ENCODE measurements around the gene BNC2. TPM values are rescaled to one million over a fixed set of nuclear protein-coding genes. Genes with fewer than 3 reads are reported as not detected.

Gene BNC2
- total RNA-seq, 1 experiment from 2014 or later = 2.9 TPM

- H3K4me2 ChIP-seq = no peak overlapping the region
- no peaks in the 10 kb centered on the region for H3K9me3 ChIP-seq (ENCODE audit: insufficient read depth, low read depth)
- intact Hi-C loops (cut with micrococcal nuclease; ENCODE audit: unreplicated experiment) = no loop called here
- ChIA-PET CTCF (no interaction called here), POLR2A (ENCODE audit: unreplicated experiment) (no interaction called here)
- no peaks in the 10 kb centered on the region for H3K9me2 ChIP-seq (ENCODE audit: insufficient read depth)
- H3K27ac ChIP-seq = no peak overlapping the region
- H2AFZ ChIP-seq = no peak overlapping the region
- H3K4me3 ChIP-seq = no peak overlapping the region
- no peaks in the 10 kb centered on the region for H3K4me1 ChIP-seq (replicated peaks; ENCODE audit: insufficient read depth)
- H3K79me2 ChIP-seq (ENCODE audit: low read depth) = no peaks in the 10 kb centered on the region
- H4K20me1 ChIP-seq (ENCODE audit: insufficient read depth) = no peaks in the 10 kb centered on the region
- no peaks in the 10 kb centered on the region for H3F3A ChIP-seq (ENCODE audit: insufficient read depth, low read depth)
- no peak for TF ChIP-seq EZH2 (IDR thresholded peaks at IDR 0.05; ENCODE audit: low read depth)
- no peak for TF ChIP-seq CTCF (conservative IDR thresholded peaks at IDR 0.05)
- no peaks in the 10 kb centered on the region for H3K36me3 ChIP-seq (ENCODE audit: low read depth)
- no peak for DNase-seq
- H3K27me3 ChIP-seq (ENCODE audit: insufficient read depth, low read depth) = no peaks in the 10 kb centered on the region
- no TSS peak for BruUV-seq (replicated peaks)
Observed at GRCh38 chr9:16901590-16901989, 31.1 kb upstream of the BNC2 start.

GRCh38 chr9:16899606-16900005, 29.1 kb upstream of the BNC2 start:
- no peak overlapping the region for H2AFZ ChIP-seq
- H4K20me1 ChIP-seq (ENCODE audit: insufficient read depth) = no peaks in the 10 kb centered on the region
- no peaks in the 10 kb centered on the region for H3K79me2 ChIP-seq (ENCODE audit: low read depth)
- H3K9me3 ChIP-seq (ENCODE audit: insufficient read depth, low read depth) = no peaks in the 10 kb centered on the region
- ChIA-PET POLR2A (ENCODE audit: unreplicated experiment) (no interaction called here), CTCF (no interaction called here)
- no peaks in the 10 kb centered on the region for H3F3A ChIP-seq (ENCODE audit: insufficient read depth, low read depth)
- H3K9me2 ChIP-seq (ENCODE audit: insufficient read depth) = no peaks in the 10 kb centered on the region
- H3K4me3 ChIP-seq = no peak overlapping the region
- intact Hi-C loops (cut with micrococcal nuclease; ENCODE audit: unreplicated experiment) = no loop called here
- no peak for DNase-seq
- no peak overlapping the region for H3K4me2 ChIP-seq
- no TSS peak for BruUV-seq (replicated peaks)
- H3K27ac ChIP-seq = no peak overlapping the region
- no peaks in the 10 kb centered on the region for H3K36me3 ChIP-seq (ENCODE audit: low read depth)
- TF ChIP-seq EZH2 (IDR thresholded peaks at IDR 0.05; ENCODE audit: low read depth) (no peak), CTCF (conservative IDR thresholded peaks at IDR 0.05) (no peak)
- H3K4me1 ChIP-seq (replicated peaks; ENCODE audit: insufficient read depth) = no peaks in the 10 kb centered on the region
- no peaks in the 10 kb centered on the region for H3K27me3 ChIP-seq (ENCODE audit: insufficient read depth, low read depth)

- no peak overlapping the region for H3K27ac ChIP-seq
- intact Hi-C loops (cut with micrococcal nuclease; ENCODE audit: unreplicated experiment) = no loop called here
- TF ChIP-seq EZH2 (IDR thresholded peaks at IDR 0.05; ENCODE audit: low read depth) (no peak), CTCF (conservative IDR thresholded peaks at IDR 0.05) (no peak)
- H3K27me3 ChIP-seq (ENCODE audit: insufficient read depth, low read depth) = no peaks in the 10 kb centered on the region
- no peaks in the 10 kb centered on the region for H3K36me3 ChIP-seq (ENCODE audit: low read depth)
- H3F3A ChIP-seq (ENCODE audit: insufficient read depth, low read depth) = no peaks in the 10 kb centered on the region
- CTCF ChIA-PET = no interaction called here
- POLR2A ChIA-PET (ENCODE audit: unreplicated experiment) = no interaction called here
- no peaks in the 10 kb centered on the region for H3K9me3 ChIP-seq (ENCODE audit: insufficient read depth, low read depth)
- no peak overlapping the region for H3K4me2 ChIP-seq
- H2AFZ ChIP-seq = no peak overlapping the region
- H3K9me2 ChIP-seq (ENCODE audit: insufficient read depth) = no peaks in the 10 kb centered on the region
- no peaks in the 10 kb centered on the region for H3K4me1 ChIP-seq (replicated peaks; ENCODE audit: insufficient read depth)
- H3K4me3 ChIP-seq = no peak overlapping the region
- no peaks in the 10 kb centered on the region for H4K20me1 ChIP-seq (ENCODE audit: insufficient read depth)
- no peak for DNase-seq
- no peaks in the 10 kb centered on the region for H3K79me2 ChIP-seq (ENCODE audit: low read depth)
- BruUV-seq (replicated peaks) = no TSS peak
Observed at GRCh38 chr9:16898464-16898863, 28.0 kb upstream of the BNC2 start.

Data from PC-9 (cell line).